Measurements from ENCODE around the gene FEM1B.

The FEM1B gene

GRCh38 chr15:68309024-68309423 is 31.5 kb downstream of the FEM1B start:
- no peak for DNase-seq

DNA sequence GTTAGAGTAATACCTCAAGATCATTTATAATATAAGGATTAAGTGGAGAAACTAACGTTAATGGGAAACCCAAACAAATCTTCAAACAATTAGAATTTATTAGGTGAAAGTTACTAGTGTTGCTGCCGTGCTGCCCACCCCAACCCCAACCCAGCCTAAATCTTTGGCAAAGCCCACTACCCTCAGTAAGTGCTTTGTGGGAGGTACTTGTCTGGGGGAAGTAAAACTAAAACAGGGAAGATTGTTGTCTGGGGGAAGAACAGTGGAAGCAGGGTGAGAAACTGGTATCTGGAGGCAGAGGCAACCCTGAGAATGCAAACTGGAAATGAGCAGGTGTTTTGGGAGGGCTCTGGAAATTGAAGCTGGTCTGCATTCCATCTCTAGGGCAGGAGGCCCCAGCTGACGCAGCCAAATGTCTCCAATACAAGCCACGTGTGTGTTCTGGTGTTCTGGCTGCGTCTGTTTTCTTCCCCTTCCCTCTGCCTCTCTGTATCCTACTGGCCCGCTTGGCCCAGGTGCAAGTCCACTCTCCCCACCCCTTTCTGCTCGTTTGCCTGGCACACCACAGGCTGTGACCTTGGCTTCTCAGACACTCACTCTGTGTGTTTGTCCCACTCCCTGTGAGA is 32.7 kb downstream of the FEM1B start:
- no peak for DNase-seq

GRCh38 chr15:68310804-68311463 is 33.4 kb downstream of the FEM1B start:
- no peak for DNase-seq

GRCh38 chr15:68311464-68311835 is 33.9 kb downstream of the FEM1B start:
- no peak for DNase-seq

DNA sequence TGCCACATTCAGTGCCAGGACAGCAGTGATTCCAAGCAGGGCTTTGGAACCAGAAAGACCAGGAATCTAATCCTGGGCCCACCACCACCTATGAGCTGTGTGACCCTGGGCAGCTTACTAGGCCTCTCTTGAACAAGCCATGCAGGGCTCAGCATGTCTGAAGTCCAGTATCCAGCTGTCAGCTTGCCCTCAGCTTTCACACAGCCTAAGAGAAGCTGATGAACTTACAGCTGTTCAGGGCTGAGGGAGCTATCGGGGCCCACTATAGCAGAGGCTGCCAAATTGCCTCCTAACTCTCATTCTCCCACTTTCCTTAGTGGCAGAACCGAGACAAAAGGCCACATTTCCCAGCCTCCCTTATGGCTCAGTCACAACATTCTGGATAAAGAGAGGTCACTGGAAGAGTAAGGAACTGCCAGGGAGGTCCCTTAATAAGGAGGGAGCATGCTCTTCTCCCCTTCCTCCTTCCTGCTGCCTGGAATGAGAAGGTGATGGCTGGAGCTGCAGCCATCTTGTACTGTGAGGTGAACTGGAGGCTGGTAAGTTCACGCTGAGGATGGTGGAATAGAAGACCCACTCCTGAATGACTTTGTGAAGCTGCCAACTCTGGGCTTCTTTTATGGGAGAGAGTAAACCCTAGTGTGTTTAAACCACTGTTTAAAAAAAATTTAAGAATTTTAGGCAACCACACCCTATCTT is 34.5 kb downstream of the FEM1B start:
- DNase-seq, result no peak

DNA sequence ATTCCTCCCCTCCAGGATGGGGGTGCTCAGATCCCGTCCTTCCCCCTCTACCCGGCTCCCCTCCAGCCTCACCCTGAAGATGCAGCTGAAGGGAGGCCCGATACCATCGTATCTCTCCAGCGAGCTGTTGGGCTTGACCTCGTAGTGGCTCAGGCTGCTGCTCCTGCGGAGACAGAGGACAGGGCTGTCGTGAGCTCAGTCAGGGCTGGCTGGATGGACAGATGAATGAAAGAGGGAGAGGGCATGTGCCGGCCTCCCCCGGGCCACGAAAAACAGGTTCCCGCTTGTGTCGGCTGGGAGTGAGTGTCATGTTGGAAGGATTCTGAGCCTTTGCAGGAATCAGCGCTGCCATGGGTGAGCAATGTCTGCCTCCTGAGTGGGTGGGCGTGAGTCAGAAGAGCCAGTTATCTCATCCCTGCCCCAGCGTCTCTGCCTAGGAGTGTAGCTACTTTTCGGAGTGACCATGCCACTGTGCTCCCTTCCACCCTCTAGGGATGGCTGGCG is 35.2 kb downstream of the FEM1B start:
- DNase-seq, result no peak

DNA sequence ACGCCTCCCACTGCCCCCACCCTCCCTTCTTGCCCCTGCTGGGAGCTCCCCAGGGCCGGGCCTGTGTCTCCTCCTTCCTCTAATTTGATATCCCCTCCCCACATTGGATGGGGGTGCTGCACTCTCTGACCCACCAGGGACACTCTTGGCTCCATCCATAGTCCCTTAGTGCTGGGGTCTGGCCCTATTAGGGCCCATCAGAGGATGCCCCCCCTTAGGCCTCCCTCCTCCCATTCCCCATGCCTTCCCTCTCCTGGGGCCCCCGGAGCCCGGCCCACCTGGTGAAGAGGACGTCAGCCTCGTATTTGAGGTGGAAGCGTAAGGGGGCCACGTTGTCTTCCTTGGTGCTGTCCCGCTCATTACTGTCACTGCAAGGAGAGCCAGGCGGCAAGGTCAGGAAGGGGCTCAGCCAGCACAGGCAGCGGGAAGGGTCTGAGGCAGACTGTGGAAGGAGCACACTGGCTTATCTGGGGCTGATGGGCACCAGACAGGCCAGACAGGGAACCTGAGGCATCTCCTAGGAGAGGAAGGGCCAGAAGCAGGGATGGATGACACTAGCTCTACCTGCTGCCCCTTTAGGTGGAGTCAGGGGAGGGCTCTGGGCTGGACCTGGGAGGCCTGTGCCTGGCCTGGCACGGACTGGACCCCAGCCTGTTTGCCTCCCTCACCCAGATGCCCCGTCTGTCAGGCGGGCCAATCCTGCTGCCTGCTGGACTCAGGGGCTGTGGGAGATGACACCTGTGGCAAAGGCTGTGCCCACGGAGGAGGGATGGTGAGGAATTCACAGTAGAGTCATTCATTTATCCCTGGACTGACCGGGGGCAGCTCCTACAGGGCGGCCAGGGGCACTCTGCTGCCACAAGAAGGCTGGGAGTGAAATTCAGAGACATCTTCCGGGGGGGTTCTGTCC is 36.2 kb downstream of the FEM1B start:
- no peak for DNase-seq

DNA sequence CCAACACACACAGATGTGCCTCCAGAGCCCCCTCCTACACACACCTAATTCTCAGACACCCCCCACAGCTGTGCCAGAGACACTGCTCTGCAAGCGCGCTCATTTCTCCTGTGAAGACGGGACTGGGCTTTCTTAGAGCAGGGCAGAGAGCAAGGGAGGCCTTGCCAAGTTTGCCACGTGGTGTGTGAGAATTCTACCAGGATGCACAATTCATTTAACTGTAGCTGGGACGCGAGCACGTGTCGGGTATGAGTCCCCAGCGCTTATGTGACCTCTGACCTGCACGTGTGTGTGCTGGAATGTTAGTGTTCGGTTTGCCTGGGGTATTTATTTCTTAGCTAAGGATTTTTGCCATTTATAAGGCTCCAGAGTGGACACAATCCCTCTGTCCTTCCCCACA is 37.0 kb downstream of the FEM1B start:
- no peak for DNase-seq

DNA sequence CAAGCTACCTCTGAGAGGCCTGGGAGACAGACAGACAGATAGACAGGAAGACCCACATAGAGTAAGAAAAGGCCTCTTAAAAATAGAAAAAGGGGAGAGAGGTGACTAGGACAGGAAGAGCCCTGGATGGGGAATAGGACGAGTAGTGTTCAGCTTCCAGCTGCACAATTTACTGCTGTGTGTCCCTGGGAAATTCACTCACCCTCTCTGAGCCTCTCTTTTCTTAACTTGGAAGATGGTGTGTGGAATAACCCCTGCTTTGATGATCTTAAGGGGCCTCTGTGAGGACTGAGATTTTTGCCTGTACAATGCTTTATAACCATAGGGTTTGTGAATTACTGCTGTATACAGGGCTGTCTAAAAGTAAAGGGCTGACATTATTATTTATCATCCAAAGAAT is 37.5 kb downstream of the FEM1B start:
- DNase-seq, result no peak

GRCh38 chr15:68315495-68316031 is 38.0 kb downstream of the FEM1B start:
- no peak for DNase-seq

DNA sequence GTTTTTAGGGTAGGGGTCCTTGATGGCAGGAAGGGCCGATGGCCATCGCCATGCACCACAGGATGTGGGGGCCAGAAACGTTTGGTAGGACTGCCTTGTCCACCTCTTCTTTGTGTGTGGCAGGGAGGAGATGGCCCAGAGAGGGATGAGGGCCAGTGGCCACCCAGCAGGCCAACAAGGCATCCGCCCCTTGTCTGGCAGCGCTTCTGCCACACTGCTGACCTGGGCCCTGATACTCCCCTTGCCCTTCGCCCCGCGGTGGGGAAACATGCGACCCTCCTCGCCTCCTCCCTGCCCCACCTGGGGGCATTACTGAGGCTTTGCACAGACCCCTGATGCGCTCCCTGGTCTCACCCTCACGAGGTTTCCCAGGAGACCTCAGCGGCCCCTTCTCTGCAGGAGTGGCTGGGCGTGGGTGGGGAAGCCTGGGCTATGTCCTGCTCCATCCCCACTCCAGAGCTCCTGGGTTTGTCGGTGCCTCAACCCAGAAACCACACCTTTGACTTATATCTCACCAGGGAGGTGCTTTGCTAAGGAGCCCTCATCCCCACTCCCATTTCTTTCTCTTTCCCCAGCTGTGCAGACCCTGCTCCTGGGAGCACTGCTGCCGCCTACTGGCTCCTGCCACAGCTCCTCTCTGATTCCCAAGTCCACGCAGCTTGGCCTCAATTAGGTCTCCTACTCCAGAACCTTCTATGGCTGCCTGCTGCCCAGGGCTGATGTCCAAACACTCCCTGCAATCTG is 38.7 kb downstream of the FEM1B start:
- DNase-seq, result no peak

GRCh38 chr15:68317281-68318007 is 39.9 kb downstream of the FEM1B start:
- DNase-seq, result no peak

- DNase-seq, result no peak
These were observed 40.7 kb downstream of the FEM1B start for GRCh38 chr15:68318008-68318835.

DNA sequence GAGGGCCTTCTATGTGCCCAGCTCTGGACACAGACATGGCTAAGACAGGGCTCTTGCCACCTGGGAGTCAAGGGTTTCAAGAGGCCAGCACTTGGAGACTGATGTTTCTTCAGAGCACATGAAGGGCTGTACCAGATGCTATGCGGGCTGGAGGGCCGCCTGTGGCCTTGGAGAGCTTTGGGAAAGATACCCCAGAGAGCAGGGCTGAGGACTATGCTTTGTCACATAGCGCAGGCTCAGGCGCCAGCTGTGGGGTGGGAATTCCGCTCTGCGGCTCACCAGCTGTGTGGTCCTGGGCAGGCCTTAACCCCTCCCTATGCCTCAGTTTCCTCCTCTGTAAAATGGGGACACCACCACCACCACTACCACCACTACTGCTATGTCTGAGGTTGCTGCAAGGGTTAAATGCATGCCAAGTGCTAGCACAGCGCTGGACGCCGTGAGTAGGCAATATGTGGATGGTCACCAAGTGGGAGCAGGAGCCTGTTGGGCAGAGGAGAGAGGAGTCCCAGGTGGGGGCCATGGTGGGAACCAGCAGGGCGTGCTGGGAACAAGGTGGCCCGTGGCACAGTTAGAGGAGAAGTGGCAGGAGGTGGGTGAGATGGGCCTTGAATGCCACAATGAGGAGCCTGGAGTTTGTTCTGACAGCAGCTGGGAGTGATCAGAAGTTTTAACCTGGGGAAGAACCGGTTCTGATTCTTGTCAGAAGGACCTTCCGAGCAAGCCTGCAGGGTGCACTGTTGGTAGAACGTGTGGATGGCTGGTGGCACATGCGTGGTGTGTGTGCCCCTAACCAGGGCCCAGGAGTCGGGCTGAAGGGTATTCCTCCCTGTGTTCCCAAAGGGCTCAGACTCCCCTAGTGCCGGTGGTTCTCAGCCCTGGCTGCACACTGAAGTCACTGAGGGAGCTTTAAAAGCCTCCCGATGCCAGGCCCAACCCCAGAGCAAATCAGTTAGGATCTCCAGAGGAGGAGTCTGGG is 41.7 kb downstream of the FEM1B start:
- DNase-seq, result no peak

DNA sequence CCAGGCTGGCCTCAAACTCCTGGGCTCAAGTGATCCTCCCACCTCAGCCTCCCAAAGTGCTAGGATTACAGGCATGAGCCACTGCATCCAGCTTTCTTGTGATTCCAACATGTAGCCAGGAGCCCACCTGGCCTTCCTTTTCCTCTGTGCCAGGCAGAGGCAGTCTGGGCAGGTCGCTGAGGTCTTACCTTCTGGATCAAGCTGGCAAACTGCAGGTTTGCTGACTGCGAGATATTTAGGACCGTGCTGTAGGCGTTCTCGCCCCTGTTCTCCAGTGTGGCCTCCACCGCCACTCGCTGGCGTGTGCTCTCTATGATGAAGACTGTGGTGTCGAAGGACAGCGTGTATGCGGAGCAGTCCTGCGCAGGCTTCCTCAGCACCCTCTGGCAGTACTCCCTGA is 42.5 kb downstream of the FEM1B start:
- no peak for DNase-seq

DNA sequence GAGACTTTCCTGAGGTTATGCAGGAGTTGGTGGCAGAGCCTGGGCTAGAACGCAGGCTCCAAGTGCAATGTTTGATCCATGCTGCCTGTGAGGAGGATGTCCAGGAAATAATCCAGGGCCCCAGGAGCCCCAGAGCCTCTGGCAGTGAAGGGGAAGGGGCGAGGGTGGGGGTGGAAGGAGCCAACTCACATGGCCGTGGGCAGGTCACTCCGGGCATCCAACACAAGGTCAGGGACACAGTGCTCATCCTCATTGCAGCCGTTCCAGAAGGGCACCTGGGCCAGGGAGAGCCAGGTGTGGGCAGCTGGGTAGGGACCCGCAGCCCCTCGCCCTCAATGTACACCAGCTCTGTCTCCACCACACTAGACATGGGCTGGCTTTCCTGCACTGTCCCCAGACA is 43.7 kb downstream of the FEM1B start:
- DNase-seq, result no peak

DNA sequence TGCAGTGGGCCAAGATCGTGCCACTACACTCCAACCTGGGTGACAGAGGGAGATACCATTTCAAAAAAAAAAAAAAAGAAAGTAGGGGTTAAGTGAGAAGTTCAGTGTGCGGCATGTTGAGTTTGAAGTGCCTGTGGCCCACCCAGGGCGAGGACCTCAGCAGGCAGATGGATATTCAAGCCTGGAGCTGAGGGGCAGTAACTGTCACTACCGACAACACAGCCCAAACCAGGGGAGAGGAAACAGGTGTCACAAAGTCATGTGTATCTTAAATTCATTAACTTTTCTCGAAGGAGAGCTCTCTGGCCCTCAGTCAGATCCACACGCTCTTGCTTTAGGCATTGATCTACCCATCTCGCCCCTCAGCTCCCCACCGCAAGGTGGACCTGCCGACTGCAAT is 45.3 kb downstream of the FEM1B start:
- DNase-seq, result no peak

- DNase-seq, result no peak
These were observed 48.2 kb downstream of the FEM1B start for GRCh38 chr15:68325726-68326125.

DNA sequence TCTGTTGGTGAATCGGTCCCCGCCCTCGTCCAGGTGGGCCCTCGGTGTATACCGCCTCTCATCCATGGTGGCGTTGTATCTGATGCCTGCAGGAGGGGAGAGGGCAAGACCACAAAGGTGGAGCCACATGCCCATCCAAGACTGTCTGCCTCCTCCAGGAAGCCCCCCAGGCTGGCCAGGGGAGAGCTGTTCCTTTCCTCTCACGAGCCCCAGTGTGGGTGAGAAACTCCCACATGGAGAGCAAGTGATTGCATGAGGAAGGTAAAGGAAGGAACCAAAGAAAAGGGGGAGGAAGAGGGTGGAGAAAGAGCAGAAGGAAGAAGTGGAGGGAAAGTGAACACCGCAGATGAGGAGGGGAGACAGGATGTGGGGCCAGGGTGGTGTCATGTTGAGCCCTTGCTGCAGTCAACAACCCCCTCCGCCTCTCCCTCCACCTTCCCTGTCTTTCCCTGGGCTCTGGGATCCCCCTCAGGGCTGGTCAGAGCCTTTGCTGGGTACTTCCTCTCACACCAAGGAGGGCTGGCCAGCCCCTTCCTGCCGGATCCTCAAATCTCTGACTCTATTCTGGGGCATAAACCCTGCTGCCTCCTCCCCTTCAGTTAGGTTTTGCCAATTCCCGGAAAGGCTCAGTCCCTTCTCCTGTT is 49.3 kb downstream of the FEM1B start:
- no peak for DNase-seq
